DMS 273 (cell line): ENCODE measurements around the gene SPATS1.
"Not testable (repeated sequence)": the region's sequence is repeated elsewhere in the genome, so short reads cannot be mapped to it uniquely, and the experiment has no call there.

Experiments used
- DNase-seq: peaks from one replicate; lab custom pipeline; 2025; ENCODE audit not compliant: unreplicated experiment; lab: John Stamatoyannopoulos, UW

SPATS1 gene

GRCh38 chr6:44311304-44311703, 31.1 kb upstream of the SPATS1 start:
- DNase-seq, result no peak

GRCh38 chr6:44311767-44312166, 30.7 kb upstream of the SPATS1 start:
- no peak for DNase-seq

- DNase-seq, result peak; percentile 95
These were observed 29.3 kb upstream of the SPATS1 start, which contains the start of gene AARS2 for GRCh38 chr6:44312901-44313788. TSS of gene AARS2 (minus strand) at chr6:44313347. CDS start at chr6:44313323, 24 bp downstream.

GRCh38 chr6:44314657-44315056, 27.8 kb upstream of the SPATS1 start:
- not testable (repeated sequence) for DNase-seq

GRCh38 chr6:44315516-44315915, 26.9 kb upstream of the SPATS1 start:
- no peak for DNase-seq

GRCh38 chr6:44315951-44316350, 26.5 kb upstream of the SPATS1 start:
- no peak for DNase-seq

- no peak for DNase-seq
These were observed 26.0 kb upstream of the SPATS1 start for GRCh38 chr6:44316481-44316880.

GRCh38 chr6:44317136-44317631, 25.3 kb upstream of the SPATS1 start:
- DNase-seq, result not testable (repeated sequence)

- DNase-seq, result no peak
These were observed 21.2 kb upstream of the SPATS1 start for GRCh38 chr6:44321210-44321609.

GRCh38 chr6:44327096-44327495, 15.4 kb upstream of the SPATS1 start:
- DNase-seq, result no peak

- no peak for DNase-seq
These were observed 14.7 kb upstream of the SPATS1 start for GRCh38 chr6:44327760-44328159.

- DNase-seq, result not testable (repeated sequence)
These were observed 14.2 kb upstream of the SPATS1 start for GRCh38 chr6:44328203-44328602.

GRCh38 chr6:44329858-44330257, 12.6 kb upstream of the SPATS1 start:
- no peak for DNase-seq

- DNase-seq, result no peak
These were observed 9.9 kb upstream of the SPATS1 start for GRCh38 chr6:44332585-44332984.

GRCh38 chr6:44333273-44333919, 9.1 kb upstream of the SPATS1 start:
- no peak for DNase-seq

- no peak for DNase-seq
These were observed 8.5 kb upstream of the SPATS1 start for GRCh38 chr6:44333942-44334341.

- DNase-seq, result no peak
These were observed 6.8 kb upstream of the SPATS1 start for GRCh38 chr6:44335631-44336030.

- peak; percentile 87 for DNase-seq
These were observed 4.0 kb upstream of the SPATS1 start for GRCh38 chr6:44338228-44339122.

GRCh38 chr6:44339301-44339700, 3.1 kb upstream of the SPATS1 start:
- no peak for DNase-seq

- DNase-seq, result no peak
These were observed 2.5 kb upstream of the SPATS1 start for GRCh38 chr6:44339763-44340625.
